Ishikawa (cell line): ENCODE results near the gene PLAGL2.

Experiments
- CEBPB ChIP-seq: IDR thresholded peaks from 2 replicates; pipeline ENCODE4 v1.6.1; 2012
- CREB1 ChIP-seq: IDR thresholded peaks from 2 replicates; pipeline ENCODE4 v1.6.1; 2012; ENCODE audit warnings: low read depth
- EGR1 ChIP-seq: IDR thresholded peaks from 2 replicates; pipeline ENCODE4 v1.6.1; 2012
- EP300 ChIP-seq: IDR thresholded peaks from 2 replicates; pipeline ENCODE4 v1.6.1; 2012; ENCODE audit warnings: borderline replicate concordance
- FOXM1 ChIP-seq: IDR thresholded peaks from 2 replicates; pipeline ENCODE4 v1.6.1; 2012; ENCODE audit warnings: low read depth, borderline replicate concordance
- MAX ChIP-seq: IDR thresholded peaks from 2 replicates; pipeline ENCODE4 v1.6.1; 2012
- NFIC ChIP-seq: IDR thresholded peaks from 2 replicates; pipeline ENCODE4 v1.6.1; 2012
- RAD21 ChIP-seq: IDR thresholded peaks from 2 replicates; pipeline ENCODE4 v1.6.1; 2012; ENCODE audit warnings: low read depth
- REST ChIP-seq: IDR thresholded peaks from 2 replicates; pipeline ENCODE4 v1.6.1; 2012; ENCODE audit warnings: low read depth, mild to moderate bottlenecking
- TAF1 ChIP-seq: IDR thresholded peaks from 2 replicates; pipeline ENCODE4 v1.6.1; 2012; ENCODE audit warnings: low read depth, mild to moderate bottlenecking
- TCF12 ChIP-seq: IDR thresholded peaks from 2 replicates; pipeline ENCODE4 v1.6.1; 2012; ENCODE audit warnings: low read depth
- TEAD4 ChIP-seq: IDR thresholded peaks from 2 replicates; pipeline ENCODE4 v1.6.1; 2012
- USF1 ChIP-seq: IDR thresholded peaks from 2 replicates; pipeline ENCODE4 v1.6.1; 2012
- YY1 ChIP-seq: IDR thresholded peaks from 2 replicates; pipeline ENCODE4 v1.6.1; 2012; ENCODE audit warnings: low read depth
- ZBTB7A ChIP-seq: IDR thresholded peaks from 2 replicates; pipeline ENCODE4 v1.6.1; 2012; ENCODE audit warnings: low read depth

Gene PLAGL2

GRCh38 chr20:32229251-32229747 lies 21.8 kb upstream of the PLAGL2 start:
- TF ChIP-seq RAD21 (no peak), CEBPB (no peak), USF1 (no peak)

GRCh38 chr20:32227744-32228688 lies 20.5 kb upstream of the PLAGL2 start:
- no peak for TF ChIP-seq CREB1
- TF ChIP-seq CEBPB = no peak
- TF ChIP-seq EGR1 = no peak
- TF ChIP-seq REST = no peak
- TF ChIP-seq RAD21 = no peak
- TF ChIP-seq TEAD4 = no peak
- TF ChIP-seq USF1 = no peak
- TF ChIP-seq EP300 = no peak
- TF ChIP-seq FOXM1 = no peak
- TF ChIP-seq TCF12 = no peak
- TF ChIP-seq NFIC = no peak
- TF ChIP-seq TAF1 = no peak
- TF ChIP-seq YY1 = no peak
- no peak for TF ChIP-seq MAX

- no peak for TF ChIP-seq TCF12
Observed at GRCh38 chr20:32227306-32227705, 19.8 kb upstream of the PLAGL2 start.

GRCh38 chr20:32226391-32226790 lies 18.8 kb upstream of the PLAGL2 start:
- TF ChIP-seq YY1 = no peak
- TF ChIP-seq USF1 = no peak
- no peak for TF ChIP-seq TAF1
- no peak for TF ChIP-seq RAD21
- TF ChIP-seq TEAD4 = no peak
- TF ChIP-seq TCF12 = no peak
- TF ChIP-seq CEBPB = no peak
- no peak for TF ChIP-seq REST
- no peak for TF ChIP-seq EGR1
- TF ChIP-seq FOXM1 = no peak
- TF ChIP-seq NFIC = no peak
- no peak for TF ChIP-seq CREB1
- no peak for TF ChIP-seq ZBTB7A

- TF ChIP-seq FOXM1 = no peak
- TF ChIP-seq NFIC = no peak
- no peak for TF ChIP-seq TAF1
- no peak for TF ChIP-seq TEAD4
- TF ChIP-seq CEBPB = no peak
- TF ChIP-seq USF1 = no peak
- TF ChIP-seq YY1 = no peak
- no peak for TF ChIP-seq ZBTB7A
- no peak for TF ChIP-seq MAX
- no peak for TF ChIP-seq RAD21
- no peak for TF ChIP-seq TCF12
- no peak for TF ChIP-seq REST
- no peak for TF ChIP-seq CREB1
- no peak for TF ChIP-seq EP300
- TF ChIP-seq EGR1 = no peak
Observed at GRCh38 chr20:32224463-32224862, 16.9 kb upstream of the PLAGL2 start.
